Skeletal muscle tissue (tissue), 1 donor: Measurements from ENCODE around the gene OXTR. TPM values are rescaled to one million over a fixed set of nuclear protein-coding genes. Genes with fewer than 3 reads are reported as not detected.

ENCODE experiments used
- total RNA-seq: library from RNA; depleted of rRNA; stranded (reverse); fragments of >200 nt; gene quantifications from one replicate; pipeline ENCODE4 v1.2.3, GENCODE V29; 2014

The OXTR gene
- total RNA-seq, 1 donor from 2014 or later, result 0.52 TPM

Other genes starting within 250 kb of the OXTR start
- 0.52 TPM for gene SSUH2, start 124.8 kb downstream of the OXTR start, total RNA-seq
- 222 TPM for gene CAV3, start 35.8 kb downstream of the OXTR start, total RNA-seq
- 15.7 TPM for gene RAD18, start 193.9 kb upstream of the OXTR start, total RNA-seq